HG03108 (cell line): ENCODE measurements around the gene USP32.
"Not testable (repeated sequence)": the region's sequence is repeated elsewhere in the genome, so short reads cannot be mapped to it uniquely, and the experiment has no call there.

Experiments
- ATAC-seq: cut with Tn5 transposase; IDR thresholded peaks from one replicate; pipeline ENCODE4 v1.9.1; 2021; ENCODE audit warnings: moderate library complexity; ENCODE audit not compliant: unreplicated experiment

The USP32 gene

GRCh38 chr17:60186846-60187745 is 204.8 kb downstream of the USP32 start:
- not testable (repeated sequence) for ATAC-seq

- ATAC-seq: not testable (repeated sequence)
Observed at GRCh38 chr17:60186372-60186771, 205.6 kb downstream of the USP32 start.

DNA sequence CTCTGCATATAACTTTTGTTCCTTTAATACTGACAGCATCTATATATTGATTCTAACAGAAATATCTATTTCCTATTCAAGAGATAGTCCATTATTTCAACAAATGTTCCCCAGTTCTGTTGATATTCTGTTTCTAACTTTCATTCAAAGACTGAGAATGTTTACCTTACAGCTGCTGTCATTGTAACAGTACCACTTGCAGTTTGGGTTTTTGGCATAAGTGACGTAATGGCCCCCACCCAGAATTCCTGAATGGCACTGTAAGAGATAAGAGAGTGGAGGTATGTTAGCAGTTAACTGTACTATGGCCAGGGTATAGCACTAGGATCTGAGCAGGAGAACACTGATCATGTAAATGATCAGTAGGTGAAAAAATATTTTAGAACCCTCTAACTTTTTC is 211.6 kb downstream of the USP32 start:
- ATAC-seq: not testable (repeated sequence)

GRCh38 chr17:60178180-60178579 is 213.8 kb downstream of the USP32 start:
- not testable (repeated sequence) for ATAC-seq

GRCh38 chr17:60176763-60177162 is 215.2 kb downstream of the USP32 start:
- not testable (repeated sequence) for ATAC-seq

- ATAC-seq: not testable (repeated sequence)
Observed at GRCh38 chr17:60174767-60175166, 217.2 kb downstream of the USP32 start.

GRCh38 chr17:60174035-60174434 is 217.9 kb downstream of the USP32 start:
- no peak for ATAC-seq

DNA sequence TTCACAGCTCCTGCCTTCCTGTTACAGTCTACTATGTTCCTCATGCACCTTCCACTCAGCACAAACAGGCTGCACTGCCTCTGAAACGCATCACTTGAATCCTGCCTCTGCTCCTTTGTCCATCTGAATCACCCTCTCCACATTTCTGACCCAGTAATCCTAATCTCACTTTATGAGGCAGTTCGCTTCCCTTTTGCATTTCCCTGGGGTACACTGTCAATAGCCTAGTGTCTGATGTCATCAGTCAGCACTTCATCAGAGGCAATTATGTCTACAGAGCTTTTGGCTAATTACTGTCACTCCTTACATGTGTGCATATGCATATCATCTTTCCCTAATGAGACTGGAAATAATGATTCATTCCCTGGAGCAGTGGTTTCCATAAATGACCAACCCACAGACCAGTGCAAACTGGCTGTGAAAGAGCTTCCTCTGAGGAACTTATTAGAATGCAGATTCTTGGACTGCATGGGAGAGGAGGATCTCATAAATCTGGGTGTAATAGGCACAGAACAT is 218.6 kb downstream of the USP32 start:
- no peak for ATAC-seq

GRCh38 chr17:60171753-60172079 is 220.2 kb downstream of the USP32 start:
- no peak for ATAC-seq

DNA sequence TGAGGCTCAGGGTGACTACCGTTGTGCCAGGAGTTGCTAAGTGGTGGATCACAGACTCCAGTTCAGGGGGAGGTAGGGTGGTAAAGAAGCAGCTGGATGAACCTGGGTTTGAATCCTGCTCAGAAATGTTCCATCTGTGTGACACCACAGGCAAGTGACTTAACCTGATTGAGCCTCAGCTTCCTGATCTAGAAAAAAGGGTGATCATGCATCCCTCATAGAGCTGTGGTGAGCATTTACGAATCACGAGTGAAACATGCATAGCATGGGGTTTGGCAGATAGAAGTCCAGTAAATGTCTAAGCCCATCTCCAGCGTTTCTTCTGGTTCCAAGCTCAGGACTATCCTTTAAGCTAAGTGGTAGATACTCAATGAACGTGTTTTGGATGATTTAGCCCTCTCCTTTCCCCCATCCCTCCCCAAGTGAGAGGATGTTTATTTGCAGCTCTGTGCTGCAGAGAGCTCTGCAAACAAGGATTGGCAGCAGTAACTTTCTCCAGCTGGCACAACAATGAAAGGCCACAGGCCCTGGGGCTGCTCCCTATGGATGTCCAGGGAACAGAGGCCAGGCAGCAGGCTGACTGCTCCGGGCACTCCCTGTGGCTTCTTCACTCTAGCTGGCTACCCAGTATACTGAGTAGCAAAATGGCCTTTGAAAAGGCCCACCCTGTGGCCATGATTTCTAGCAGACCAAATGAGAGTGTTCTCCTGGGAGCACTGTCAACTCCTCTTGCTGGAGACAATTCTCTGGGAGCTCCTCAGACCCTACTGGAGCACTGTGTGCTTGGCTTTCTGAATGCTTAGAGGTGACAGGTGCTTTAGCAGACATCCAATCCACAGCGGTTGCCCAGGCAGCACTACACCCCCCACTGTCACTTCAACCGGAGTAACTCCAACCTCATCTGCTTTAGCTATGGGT is 220.8 kb downstream of the USP32 start:
- ATAC-seq: no peak

- no peak for ATAC-seq
Observed at GRCh38 chr17:60169921-60170817, 221.8 kb downstream of the USP32 start.

- no peak for ATAC-seq
Observed at GRCh38 chr17:60168654-60169053, 223.3 kb downstream of the USP32 start.

GRCh38 chr17:60167065-60167741 is 224.7 kb downstream of the USP32 start:
- ATAC-seq: no peak

DNA sequence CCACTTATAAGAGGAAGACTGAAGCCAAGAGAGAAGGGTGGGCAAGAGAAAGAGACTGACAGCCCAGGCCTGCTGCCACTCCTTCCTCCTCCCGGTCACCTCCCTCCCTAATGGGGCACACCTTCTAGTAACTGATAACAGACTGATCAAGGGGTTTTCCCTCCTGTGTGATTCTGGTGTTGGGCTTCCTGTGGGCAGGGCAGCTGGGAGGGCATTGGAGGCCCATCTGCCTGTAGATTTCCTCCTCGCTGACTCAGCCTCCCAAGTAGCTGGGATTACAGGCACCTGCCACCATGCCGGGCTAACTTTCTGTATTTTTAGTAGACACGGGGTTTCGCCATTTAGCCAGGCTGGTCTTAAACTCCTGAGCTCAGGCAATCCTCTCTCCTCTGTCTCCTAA is 226.0 kb downstream of the USP32 start:
- ATAC-seq: no peak

GRCh38 chr17:60165223-60165622 is 226.7 kb downstream of the USP32 start:
- no peak for ATAC-seq

DNA sequence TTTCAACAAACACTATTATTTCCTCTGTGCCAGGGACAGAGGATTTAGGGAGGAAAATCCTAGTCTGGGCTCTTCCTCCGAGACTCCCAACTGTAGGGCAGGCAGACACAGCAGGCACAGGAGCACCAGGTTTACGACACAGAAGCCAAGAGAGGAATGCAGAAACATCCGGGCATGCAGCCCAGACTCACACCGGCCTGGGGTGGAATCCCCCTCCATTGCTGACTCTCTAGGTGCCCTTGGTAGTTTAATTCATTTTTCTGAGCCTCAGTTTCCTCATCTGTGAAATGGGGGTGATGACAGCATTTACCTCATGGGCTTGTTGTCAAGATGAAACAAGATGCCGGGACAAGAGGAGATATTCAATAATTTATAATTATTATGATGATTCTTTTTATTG is 227.2 kb downstream of the USP32 start:
- ATAC-seq: no peak

GRCh38 chr17:60164164-60164563 is 227.8 kb downstream of the USP32 start:
- no peak for ATAC-seq

GRCh38 chr17:60163108-60163784 is 228.7 kb downstream of the USP32 start:
- no peak for ATAC-seq

DNA sequence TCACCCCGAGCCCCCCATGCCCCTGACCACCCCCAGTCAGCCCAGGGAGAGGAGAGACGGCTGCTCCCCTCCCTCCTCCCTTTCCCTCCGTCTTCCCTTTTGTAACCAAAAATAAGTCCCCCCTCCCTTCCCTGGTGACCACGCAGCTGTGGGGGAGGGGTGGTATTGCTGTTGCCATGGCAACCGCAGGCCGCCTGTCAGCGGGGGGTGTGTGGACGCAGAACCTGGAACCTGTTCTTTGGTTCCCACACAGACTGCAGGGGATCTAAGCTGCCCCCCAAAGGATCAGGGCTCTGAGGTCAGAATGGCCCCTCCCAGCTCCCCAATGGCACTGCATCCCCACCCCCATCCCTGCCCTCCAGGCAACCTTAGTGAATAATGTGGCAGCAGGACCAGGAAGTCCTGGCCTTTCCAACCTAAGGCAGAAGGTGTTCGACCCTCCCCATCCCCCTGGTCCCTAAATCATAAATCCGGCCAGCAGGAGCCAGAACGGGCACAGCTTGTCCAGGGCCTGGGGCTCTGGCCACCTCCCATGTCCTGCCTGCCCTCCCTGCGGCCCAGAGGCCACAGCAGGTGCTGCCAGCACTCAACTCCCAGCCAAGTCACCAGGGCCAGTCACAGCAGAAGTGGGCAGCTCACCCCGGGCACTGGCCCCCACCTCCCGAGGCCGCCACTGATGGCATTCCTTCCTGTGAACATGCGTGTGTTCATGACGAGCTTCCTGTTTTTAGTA is 230.2 kb downstream of the USP32 start:
- no peak for ATAC-seq
